Renal cortex interstitium (tissue), 15 donors: ENCODE data around the gene TSPAN14. TPM values are rescaled to one million over a fixed set of nuclear protein-coding genes. Genes with fewer than 3 reads are reported as not detected.

Source experiments
- DNase-seq, 11 donors: peaks; one replicate each; pipeline ENCODE4 v3.0.0-alpha.2; 2013; ENCODE audit warnings: low read depth in 9 of 11, low spot score in 4 of 11; ENCODE audit errors: extremely low read depth in 1 of 11
- long read RNA-seq, 16 experiments: transcript quantifications; one replicate each; lab custom pipeline, GENCODE V29; 2026
- polyA plus RNA-seq, 3 donors: library from polyadenylated mRNA; unstranded; fragments of 120-200 nt; gene quantifications; one replicate each; pipeline ENCODE4 v1.2.1, GENCODE V29; 2013; ENCODE audit not compliant: insufficient read length in 3 of 3

TSPAN14 gene, protein sequence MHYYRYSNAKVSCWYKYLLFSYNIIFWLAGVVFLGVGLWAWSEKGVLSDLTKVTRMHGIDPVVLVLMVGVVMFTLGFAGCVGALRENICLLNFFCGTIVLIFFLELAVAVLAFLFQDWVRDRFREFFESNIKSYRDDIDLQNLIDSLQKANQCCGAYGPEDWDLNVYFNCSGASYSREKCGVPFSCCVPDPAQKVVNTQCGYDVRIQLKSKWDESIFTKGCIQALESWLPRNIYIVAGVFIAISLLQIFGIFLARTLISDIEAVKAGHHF
- polyA plus RNA-seq = 10 to 100 TPM; 82.4 to 93.3 (median 86.6) TPM
- long read RNA-seq, donor 1, full-length matches to known transcripts = 6 of 6 reads
- long read RNA-seq, donor 1, partial matches to known transcripts = 0 of 6 reads
- long read RNA-seq, donor 1, other reads (novel, unspliced or antisense) = 0 of 6 reads
- long read RNA-seq, donor 2, full-length matches to known transcripts = 5 of 10 reads
- long read RNA-seq, donor 2, partial matches to known transcripts = 0 of 10 reads
- long read RNA-seq, donor 2, other reads (novel, unspliced or antisense) = 5 of 10 reads
- long read RNA-seq, donor 3, full-length matches to known transcripts = 18 of 35 reads
- long read RNA-seq, donor 3, partial matches to known transcripts = 6 of 35 reads
- long read RNA-seq, donor 3, other reads (novel, unspliced or antisense) = 11 of 35 reads
- long read RNA-seq, donor 4, full-length matches to known transcripts = 14 of 21 reads
- long read RNA-seq, donor 4, partial matches to known transcripts = 0 of 21 reads
- long read RNA-seq, donor 4, other reads (novel, unspliced or antisense) = 7 of 21 reads
- long read RNA-seq, donor 5 = 0 reads
- long read RNA-seq, donor 6, full-length matches to known transcripts = 11 of 17 reads
- long read RNA-seq, donor 6, partial matches to known transcripts = 0 of 17 reads
- long read RNA-seq, donor 6, other reads (novel, unspliced or antisense) = 6 of 17 reads
- long read RNA-seq, donor 7, full-length matches to known transcripts = 13 of 144 reads
- long read RNA-seq, donor 7, partial matches to known transcripts = 125 of 144 reads
- long read RNA-seq, donor 7, other reads (novel, unspliced or antisense) = 6 of 144 reads
- long read RNA-seq, donor 8, full-length matches to known transcripts = 15 of 21 reads
- long read RNA-seq, donor 8, partial matches to known transcripts = 0 of 21 reads
- long read RNA-seq, donor 8, other reads (novel, unspliced or antisense) = 6 of 21 reads
- long read RNA-seq, donor 9, full-length matches to known transcripts = 11 of 48 reads
- long read RNA-seq, donor 9, partial matches to known transcripts = 29 of 48 reads
- long read RNA-seq, donor 9, other reads (novel, unspliced or antisense) = 8 of 48 reads
- long read RNA-seq, donor 10, full-length matches to known transcripts = 11 of 24 reads
- long read RNA-seq, donor 10, partial matches to known transcripts = 13 of 24 reads
- long read RNA-seq, donor 10, other reads (novel, unspliced or antisense) = 0 of 24 reads
- long read RNA-seq, donor 11, full-length matches to known transcripts = 17 of 23 reads
- long read RNA-seq, donor 11, partial matches to known transcripts = 6 of 23 reads
- long read RNA-seq, donor 11, other reads (novel, unspliced or antisense) = 0 of 23 reads
- long read RNA-seq, donor 12, full-length matches to known transcripts = 5 of 5 reads
- long read RNA-seq, donor 12, partial matches to known transcripts = 0 of 5 reads
- long read RNA-seq, donor 12, other reads (novel, unspliced or antisense) = 0 of 5 reads
- long read RNA-seq, donor 13 = 0 reads
- long read RNA-seq, donor 14, full-length matches to known transcripts = 9 of 58 reads
- long read RNA-seq, donor 14, partial matches to known transcripts = 49 of 58 reads
- long read RNA-seq, donor 14, other reads (novel, unspliced or antisense) = 0 of 58 reads
- long read RNA-seq, donor 15, full-length matches to known transcripts = 5 of 5 reads
- long read RNA-seq, donor 15, partial matches to known transcripts = 0 of 5 reads
- long read RNA-seq, donor 15, other reads (novel, unspliced or antisense) = 0 of 5 reads
- long read RNA-seq, donor 16, full-length matches to known transcripts = 26 of 60 reads
- long read RNA-seq, donor 16, partial matches to known transcripts = 19 of 60 reads
- long read RNA-seq, donor 16, other reads (novel, unspliced or antisense) = 15 of 60 reads

DNA sequence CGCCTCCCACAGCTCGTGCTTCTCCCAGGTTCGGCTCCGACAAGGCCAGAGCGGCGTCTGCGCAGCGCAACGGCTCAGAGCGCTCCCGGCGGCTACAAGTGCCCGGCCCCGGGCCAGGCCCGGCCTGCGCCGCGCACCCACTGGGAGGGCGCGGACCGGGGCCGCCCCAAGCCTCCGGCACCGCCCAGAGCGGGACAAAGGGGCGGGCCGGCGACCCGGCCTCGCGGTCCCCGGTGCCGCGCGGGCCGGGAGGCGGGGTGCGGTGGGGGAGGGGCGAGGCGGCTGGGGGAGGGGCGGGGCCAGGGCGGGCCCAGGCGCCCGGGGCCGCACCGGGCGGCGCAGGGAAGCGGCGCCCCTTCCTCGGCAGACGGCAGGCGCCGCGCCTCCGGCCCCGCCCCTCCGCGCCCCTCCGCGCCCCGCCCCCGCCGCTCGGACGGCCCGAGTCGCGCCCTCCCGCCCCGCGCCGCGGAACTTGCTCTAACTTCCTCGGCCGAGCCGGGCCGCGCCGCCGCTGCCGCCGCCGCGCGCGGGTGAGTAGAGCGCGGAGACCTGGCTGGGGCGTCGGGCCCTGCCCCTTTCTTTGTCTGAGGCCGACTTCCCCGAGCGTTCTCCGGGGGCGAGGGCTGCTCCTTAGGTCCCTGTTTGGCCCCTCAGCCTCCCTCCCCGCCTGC is at the start of gene TSPAN14:
TSPAN14 (plus strand) TSS at position 469 of the 671 bp plus-strand sequence. CDS start 34,924 bp downstream, outside the sequence.
- DNase-seq = peak in 7 of 11 donors; percentile 61 to 75 (median 70)

DNA sequence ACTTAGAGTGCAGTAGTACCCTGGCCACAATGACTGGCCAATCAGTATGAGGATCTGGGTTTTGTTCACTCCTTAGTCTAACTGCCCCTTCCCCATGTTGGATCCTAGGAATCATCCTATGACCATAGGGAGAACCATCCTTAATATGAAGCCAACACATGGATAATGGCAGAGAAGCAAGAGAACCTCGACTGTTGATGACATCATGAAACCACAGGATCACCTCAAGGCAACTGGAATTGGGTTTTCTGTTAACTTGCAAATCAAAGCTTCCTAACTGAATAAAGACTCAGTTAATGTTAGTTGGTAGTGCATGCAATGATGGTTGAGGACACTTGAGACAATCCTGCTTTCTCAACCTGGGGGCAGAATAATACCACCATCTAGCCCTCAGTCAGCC is 49.1 kb upstream of the TSPAN14 start:
- no peak for DNase-seq

DNA sequence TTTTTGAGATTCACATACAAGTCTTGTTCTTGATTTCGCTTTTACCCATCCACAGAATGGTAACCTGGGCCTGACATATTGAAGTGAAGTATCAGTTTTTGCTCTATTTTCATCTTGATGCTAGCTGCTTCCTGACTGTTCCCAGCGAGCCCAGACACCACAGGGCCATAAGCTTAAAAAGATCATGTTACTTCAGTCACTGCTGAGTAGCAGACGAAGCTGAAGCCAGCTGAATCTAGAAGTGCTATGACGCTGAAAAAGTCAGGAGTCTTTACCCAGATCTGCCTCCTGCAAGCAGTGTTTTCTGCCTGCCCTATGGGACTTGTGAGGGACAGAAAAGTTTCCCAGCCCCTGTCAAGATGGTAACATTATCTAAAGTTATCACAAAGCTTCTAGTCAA is 48.5 kb upstream of the TSPAN14 start:
- peak in 2 of 11 donors; percentile 55 to 65 for DNase-seq

DNA sequence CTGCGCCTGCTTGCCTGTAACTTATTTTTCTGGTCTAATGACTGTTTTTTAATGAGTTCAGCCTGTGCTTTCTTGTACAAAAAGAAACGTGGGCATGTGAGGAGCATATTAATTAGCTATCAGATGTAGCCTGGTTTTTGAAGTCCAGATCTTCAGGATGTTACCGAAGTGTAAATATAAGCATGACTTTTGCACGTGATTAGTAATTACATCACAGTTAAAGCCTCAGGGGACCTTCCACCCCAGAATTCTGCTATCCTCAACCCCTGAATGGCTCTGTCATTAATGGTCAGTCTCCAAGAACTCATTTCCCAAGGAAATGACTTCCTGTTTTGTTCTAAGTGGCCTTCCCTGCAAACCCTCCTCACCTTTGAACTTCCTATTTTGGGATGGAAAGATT is 47.9 kb upstream of the TSPAN14 start:
- no peak for DNase-seq

DNA sequence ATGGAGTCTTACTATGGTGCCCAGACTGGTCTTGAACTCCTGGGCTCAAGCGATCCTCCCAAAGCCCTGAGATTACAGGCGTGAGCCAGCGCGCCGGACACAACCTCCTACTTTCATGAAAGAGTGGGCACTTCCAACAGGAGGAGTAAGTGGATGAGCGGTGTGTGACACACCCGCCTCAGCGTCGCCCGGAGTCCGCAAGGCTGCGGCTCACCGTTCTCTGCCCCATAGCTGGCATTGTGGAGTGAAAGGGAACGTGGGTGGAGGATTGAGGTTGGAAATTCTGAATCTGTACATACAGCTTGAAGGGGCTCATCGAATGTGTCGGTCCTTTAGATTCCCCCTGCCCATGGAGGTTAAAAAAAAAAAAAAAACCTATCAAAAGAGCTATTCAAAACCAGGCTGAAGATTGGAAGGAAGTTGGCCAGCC is 46.3 kb upstream of the TSPAN14 start:
- no peak for DNase-seq

DNA sequence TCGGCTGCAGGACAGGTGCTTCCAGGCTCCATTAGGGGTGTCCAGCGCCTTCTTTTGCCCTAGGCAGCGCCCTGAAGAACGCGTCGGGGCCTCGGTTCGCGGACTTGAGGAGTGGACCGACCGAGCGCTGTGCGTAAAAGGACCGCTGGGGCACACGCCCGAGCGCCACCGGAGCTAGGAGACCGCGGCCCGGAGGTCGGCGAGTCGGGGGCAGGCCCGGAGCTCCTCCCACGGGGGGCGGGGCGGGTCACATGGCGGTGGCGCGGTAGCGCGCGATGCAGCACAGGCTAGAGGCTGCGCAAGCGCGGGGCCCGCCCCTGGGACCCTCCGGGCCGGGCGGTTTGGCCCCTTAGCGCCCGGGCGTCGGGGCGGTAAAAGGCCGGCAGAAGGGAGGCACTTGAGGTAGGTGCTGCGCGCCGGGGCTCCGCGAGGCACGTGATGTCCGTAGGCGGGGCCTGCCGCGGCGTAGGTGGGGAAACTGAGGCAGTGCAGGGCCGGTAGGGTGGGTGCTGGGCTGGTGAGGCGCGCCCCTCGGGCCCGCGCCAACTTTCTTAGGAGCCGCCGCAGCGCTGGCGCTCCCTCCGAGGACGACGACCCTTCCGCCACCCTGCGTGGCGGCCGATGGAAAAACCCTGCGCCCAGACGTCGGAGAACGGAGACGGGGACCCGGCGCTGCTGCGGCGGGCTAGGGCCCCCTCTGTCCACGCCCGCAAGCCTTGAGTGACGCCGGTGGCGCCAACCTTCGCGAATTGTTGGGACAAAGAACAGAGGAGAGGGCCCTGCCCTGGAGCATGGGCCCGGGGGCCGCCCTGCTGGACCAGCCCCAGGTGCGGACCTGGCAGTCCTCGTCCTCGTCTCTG is 45.6 kb upstream of the TSPAN14 start, which contains the start of gene PRXL2A:
PRXL2A (plus strand) TSS at position 310 of the 860 bp plus-strand sequence. CDS start 11,917 bp downstream, outside the sequence.
- DNase-seq = peak in 10 of 11 donors; percentile 62 to 85 (median 77)

DNA sequence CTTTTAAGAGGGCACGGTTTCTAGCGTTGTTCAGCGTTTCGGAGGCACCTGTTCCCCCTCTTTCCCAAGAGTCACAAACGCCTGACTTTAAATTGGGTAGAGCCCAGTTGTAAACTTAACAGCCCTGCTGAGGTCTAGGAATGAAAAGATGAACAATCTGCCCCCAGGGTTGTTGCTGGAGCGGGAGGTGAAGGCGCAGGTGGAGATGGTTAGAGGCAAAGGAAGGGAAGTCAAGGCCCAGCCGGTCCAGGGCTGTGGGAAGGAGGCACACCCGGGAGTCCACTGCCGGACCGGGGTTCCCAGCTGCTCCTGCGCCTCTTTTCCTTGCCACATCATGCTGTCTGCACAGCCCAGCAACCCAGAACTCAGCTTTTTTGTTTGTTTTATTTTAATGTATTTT is 45.0 kb upstream of the TSPAN14 start:
- no peak for DNase-seq

DNA sequence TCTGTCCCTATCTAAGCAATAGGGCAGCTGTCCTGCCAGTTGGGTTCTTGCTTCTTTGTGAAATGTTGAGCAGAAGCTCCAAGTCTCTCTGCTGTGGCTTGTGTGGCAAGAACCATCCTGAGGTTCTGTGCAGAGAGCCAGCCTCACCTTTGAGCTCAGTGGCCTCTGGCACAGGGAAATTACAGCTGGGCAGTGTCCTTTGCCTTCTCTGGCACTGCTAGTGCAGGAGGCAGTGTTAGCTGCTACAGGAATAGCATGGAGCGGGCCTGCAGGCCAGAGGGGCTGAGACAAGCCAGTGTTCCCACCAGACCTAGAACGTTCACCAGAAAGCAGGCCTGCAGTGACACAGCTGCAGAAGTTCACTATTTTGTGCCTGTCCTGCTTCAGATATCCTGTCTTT is 44.0 kb upstream of the TSPAN14 start:
- DNase-seq = no peak

DNA sequence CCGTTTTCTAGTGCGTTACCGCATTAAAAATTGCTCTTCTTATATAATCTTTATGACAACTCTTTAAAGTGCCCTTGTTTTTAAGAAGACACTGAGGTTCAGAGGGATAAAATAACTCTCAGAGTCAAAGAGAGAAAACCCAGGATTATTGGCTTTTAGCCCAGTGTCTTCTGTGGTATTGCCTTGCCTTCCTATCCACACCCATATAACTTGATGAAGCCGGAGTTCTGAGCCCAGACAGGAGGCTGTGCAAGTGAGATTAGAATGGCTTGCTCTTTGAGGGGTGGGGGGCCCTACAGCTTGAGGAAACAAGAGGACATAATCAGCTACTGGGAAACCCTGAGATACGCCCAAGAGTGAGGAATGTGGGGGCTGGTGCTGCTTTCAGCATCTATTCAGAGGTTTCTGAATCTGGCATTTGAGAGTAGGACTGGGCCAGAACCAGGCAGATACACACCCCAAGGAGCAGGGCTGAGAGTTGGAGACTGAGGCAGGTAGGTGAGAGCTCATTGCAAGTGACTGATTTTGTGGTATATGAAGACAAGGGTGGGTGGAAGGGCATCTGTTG is 43.4 kb upstream of the TSPAN14 start:
- DNase-seq = no peak

DNA sequence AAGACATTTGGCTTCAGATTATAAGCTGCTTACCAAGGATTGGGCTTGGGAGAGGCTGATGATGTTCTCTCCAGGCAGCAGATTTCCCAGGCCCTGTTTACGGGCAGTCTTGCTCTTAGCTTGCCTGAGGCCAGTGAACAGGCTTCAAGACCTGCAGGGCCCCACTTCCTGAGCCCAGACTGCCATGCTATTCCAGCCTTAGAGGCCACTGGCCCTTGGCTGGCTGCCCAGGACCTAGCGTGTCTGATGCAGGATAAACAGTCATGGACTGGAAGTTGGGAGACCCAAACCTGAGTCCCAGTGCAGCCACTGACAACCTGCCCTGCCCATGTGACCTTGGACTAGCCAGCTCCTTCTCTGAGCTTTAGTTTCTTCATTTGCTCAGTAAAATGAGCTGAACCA is 42.8 kb upstream of the TSPAN14 start:
- DNase-seq = no peak

DNA sequence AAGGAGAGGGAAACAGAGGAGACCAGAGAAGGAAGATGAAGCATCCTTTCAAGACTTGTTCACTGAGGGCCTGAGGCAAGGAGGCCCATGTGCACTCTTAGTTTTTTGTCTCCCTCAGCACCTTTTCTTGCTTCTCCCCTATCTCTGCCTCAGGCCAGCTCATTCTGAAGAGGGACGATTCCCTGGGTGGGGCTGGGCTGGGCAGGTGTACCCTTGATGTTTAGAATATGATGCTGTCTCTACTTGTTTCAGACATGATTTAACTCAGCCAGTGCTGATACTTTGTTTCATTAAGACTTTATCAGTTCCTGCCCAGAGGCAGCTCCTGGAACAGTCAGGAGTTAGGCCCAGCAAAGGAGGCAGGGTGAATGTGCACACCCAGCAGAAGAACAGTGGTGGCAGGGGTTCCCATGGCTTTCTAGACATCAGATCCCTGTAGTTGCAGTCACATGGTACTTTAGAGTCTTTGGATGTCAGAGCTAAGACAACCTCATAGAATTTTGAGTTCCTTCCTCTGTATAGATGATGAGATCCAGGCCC is 42.4 kb upstream of the TSPAN14 start:
- DNase-seq = no peak

DNA sequence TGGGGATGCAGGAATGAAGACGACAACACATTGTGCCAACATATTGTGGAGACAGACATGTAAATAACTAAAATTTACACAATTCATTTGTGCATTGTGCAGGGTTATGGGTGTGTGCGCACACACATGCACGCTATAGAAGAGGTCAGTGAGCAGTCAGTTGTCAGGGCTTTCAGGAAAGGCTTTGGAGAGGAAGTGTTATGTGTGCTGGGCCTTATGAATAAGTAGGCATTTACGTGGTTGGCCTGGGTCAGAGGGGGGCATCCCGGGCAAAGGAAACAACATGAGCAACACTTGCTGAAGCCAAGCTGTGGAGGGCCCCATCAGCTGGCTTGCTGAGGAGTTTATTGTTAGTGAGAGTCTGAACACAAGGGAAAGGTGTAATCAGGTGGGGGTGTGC is 41.6 kb upstream of the TSPAN14 start:
- no peak for DNase-seq

DNA sequence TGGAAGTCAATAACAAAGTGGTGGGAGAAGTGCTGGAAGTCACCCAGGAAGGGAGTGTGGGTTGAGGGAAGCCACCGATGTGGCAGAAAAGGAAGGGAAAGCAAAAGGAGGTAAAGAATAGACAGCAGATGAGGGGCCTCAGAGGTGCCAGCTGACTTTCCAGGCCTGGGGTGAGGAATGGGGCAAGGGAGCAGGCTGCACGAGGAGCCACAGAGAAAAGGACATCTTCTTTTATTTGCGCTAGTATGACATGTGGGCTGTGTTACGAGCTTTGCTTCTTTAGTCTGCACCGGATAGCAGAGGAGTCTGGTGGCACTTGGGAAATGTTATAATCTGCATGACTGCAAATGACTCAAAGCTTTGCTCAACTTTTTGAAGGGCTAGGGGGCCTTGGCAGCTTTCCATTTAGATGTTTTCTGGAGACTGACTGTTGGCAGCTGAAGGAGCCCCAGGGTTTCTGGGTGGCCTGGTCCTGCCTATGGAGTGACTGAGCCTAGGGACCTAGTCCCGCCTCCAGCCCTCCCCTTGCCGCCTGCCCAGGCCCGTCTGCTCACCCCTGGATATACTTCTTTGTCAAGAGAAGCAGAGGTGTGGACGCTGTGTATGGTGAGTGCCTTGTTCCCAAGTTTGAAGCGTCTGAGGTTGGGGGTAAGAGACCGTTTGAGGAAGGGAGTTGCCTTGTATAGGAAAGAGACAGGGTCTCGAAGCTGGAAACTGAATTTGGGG is 40.7 kb upstream of the TSPAN14 start:
- DNase-seq = peak in 2 of 11 donors; percentile 51 to 55

DNA sequence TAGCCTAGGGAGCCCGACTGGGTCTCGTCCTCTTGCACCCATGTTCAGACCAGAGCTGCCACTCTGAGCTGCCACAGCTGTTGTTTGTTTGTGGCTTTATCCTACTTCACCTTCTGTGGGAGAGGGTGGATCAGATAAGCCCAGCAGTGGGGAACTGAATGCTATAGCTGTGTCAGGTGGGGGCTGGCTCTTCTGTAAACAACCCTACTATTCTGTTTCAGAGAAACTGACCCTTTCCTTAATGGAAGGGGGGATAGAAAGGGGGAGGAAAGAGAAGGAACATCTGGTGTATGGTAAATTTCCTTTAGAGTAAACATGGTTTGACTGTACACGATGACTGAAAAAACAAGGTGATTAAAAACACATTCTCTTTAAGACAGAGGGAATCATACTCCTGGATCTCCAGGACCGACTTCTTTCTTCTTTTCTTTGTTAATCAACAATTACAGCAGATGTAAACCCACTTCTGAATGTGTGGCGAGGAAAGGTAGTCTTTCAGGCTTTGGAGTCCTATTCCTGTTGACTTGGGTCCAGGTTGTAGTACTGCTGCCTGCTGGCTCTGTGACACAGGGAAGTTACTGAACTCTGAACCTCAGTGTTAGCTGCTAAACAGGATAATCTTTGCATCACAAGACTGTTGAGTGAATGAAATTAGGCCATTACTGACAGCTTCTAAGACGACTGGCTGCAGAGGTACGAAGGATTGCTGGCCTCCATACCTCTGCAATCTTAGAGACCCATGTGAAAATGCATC is 39.8 kb upstream of the TSPAN14 start:
- DNase-seq = peak in 7 of 11 donors; percentile 53 to 76 (median 65)
